ENCODE data around the gene ELFN2.

DNA sequence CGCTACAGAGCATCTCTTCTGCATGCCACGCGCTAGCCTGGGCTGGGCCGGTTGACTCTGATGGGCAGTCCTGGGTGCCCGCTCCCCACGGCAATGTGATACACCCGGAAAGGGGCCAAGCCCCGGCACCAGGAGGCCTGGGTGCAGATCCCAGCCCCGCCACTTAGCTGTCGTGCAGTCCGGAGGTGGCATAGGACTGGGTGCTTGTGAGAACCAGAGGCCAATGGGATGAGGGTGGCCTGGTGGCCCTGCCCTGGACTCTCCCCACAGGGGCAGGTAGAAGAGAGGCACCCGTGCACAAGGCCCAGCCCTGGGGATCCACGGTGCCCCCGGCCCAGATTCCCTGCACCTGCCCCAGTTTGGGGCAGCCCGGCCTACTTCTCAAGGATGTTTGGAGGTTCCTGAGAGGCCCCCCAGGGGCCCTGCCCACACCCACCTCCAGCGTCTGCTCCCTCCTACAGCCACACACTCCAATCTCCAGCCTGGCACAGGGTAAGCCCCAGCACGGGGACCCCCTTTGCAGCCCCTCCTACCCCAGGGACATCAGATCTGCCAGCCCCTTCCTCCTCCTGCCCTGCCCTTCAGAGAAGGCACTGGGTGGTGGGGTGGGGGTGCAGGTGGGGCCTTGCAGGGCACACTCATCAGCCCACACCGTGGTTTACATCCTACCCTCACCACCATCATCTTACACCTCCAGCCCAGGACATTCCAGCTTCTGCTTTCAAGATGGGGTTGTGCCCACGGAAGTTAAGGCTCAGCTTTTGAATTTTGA, 78.0 kb downstream of the ELFN2 start:
- TF ChIP-seq, protein P1, sequence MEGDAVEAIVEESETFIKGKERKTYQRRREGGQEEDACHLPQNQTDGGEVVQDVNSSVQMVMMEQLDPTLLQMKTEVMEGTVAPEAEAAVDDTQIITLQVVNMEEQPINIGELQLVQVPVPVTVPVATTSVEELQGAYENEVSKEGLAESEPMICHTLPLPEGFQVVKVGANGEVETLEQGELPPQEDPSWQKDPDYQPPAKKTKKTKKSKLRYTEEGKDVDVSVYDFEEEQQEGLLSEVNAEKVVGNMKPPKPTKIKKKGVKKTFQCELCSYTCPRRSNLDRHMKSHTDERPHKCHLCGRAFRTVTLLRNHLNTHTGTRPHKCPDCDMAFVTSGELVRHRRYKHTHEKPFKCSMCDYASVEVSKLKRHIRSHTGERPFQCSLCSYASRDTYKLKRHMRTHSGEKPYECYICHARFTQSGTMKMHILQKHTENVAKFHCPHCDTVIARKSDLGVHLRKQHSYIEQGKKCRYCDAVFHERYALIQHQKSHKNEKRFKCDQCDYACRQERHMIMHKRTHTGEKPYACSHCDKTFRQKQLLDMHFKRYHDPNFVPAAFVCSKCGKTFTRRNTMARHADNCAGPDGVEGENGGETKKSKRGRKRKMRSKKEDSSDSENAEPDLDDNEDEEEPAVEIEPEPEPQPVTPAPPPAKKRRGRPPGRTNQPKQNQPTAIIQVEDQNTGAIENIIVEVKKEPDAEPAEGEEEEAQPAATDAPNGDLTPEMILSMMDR (IDR thresholded peaks at IDR 0.05; ENCODE audit: poor library complexity), result no peak
- no peak for TF ChIP-seq EZH2 (IDR thresholded peaks at IDR 0.05; ENCODE audit: borderline replicate concordance)
